HG02970 (cell line): ENCODE measurements around the gene MKNK2.
"Not testable (repeated sequence)": the region's sequence is repeated elsewhere in the genome, so short reads cannot be mapped to it uniquely, and the experiment has no call there.

Experiments used
- ATAC-seq: cut with Tn5 transposase; IDR thresholded peaks from one replicate; pipeline ENCODE4 v1.9.1; 2021; ENCODE audit warnings: mild to moderate bottlenecking, moderate library complexity, moderate number of reproducible peaks; ENCODE audit not compliant: unreplicated experiment, low FRiP score

MKNK2 gene

GRCh38 chr19:1998712-1999708 lies 52.0 kb downstream of the MKNK2 start:
- ATAC-seq: no peak

DNA sequence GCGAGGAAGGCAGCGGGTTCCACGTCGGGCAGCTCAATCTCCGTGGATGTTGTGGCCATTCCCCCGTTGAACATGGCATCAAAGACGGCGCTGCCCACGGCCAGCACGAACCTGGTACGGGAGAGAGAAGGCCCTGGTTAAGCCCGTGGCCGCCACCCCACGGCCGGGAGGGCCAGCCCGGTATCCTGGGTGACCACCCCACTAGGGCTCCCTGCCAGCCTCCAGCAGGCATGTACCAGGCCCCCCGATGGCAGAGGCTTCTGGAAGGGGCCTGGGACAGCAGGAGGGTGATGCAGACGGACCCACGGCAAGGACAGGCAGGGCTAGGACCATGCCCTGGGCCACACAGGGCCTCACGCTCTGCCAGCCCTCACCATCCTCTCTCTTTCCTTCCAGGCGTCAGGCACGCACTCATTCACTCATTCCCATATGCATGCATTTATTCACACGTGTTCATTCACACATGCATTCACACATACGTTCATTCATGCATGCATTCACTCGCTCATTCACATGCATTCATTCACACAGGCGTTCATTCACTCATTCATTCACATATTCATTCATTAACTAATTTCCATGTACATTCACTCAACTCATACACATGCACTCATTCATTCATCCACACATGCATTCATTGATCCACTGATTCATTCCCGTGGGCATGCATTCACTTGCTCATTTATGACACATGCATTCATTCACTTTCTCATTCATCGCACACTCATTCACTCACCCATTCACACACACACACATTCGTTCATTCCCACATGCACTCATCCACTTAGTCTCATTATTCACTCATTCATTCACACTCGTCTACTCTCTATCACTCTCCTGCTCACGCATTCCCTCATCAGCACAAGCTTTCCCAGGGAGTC lies 53.5 kb downstream of the MKNK2 start:
- no peak for ATAC-seq

DNA sequence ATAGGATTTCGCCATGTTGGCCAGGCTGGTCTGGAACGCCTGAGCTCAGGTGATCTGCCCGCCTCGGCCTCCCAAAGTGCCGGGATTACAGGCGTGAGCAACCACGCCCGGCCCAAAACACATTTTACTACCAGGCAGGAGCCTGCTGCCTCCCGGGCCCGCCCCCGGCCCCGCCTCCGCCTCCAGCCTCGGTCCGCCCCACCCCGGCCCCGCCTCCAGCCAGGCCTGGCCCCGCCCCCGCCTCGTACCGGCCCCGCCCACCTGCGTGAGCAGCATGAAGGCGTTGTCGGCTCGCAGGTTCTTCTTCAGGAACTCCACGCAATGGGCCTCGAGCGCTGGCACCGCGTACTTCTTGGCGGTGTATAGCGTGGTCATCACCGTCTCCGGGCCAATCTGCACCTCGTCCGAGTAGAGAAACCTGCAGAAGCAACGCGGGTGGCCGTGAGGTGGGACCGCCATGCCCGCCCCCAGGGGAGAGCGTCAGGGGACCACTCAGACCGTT lies 58.2 kb downstream of the MKNK2 start:
- no peak for ATAC-seq

- no peak for ATAC-seq
These were observed 59.8 kb downstream of the MKNK2 start for GRCh38 chr19:1991018-1991913.

GRCh38 chr19:1990230-1991017 lies 60.6 kb downstream of the MKNK2 start:
- no peak for ATAC-seq

- ATAC-seq: no peak
These were observed 61.4 kb downstream of the MKNK2 start for GRCh38 chr19:1989513-1990229.

DNA sequence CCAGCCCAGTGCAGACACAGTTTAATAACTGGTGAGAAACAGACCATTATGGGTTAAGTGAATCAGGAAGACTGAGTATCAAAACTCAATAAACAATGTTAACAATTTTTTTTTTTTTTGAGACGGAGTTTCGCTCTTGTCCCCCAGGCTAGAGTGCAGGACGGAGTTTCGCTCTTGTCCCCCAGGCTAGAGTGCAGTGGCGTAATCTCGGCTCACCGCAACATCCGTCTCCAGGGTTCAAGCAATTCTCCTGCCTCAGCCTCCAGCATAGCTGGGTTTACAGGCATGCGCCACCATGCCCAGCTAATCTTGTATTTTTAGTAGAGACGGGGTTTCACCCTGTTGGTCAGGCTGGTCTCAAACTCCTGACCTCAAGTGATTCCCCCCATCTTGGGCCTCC lies 62.6 kb downstream of the MKNK2 start:
- not testable (repeated sequence) for ATAC-seq
